Stomach (tissue), 9 donors: ENCODE results near the gene ACVRL1. TPM values are rescaled to one million over a fixed set of nuclear protein-coding genes. Genes with fewer than 3 reads are reported as not detected.

Experiments
- DNase-seq, 2 donors: peaks; one replicate each; pipeline versions ENCODE4 v3.0.0 to v3.0.0-alpha.2; 2013 to 2019
- H3K27ac ChIP-seq, 5 donors: fragments of 200-600 bp in 4 of 5; sonication (generic) in 4 of 5; one replicate each; pipeline ENCODE4 v1.5.1; 2013 to 2019; ENCODE audit warnings: mild to moderate bottlenecking in 1 of 5, moderate library complexity in 1 of 5
- H3K27me3 ChIP-seq, 3 donors: fragments of 200-600 bp; sonication (generic); one replicate each; pipeline ENCODE4 v1.5.1; 2017 to 2019; ENCODE audit warnings: mixed run types in 1 of 3
- H3K36me3 ChIP-seq, 4 donors: fragments of 200-600 bp; sonication (generic); 1 replicate in 3 of 4; 2 replicates in 1 of 4; pipeline ENCODE4 v1.5.1; 2016 to 2019
- H3K4me1 ChIP-seq, 4 donors: fragments of 200-600 bp; sonication (generic); one replicate each; pipeline ENCODE4 v1.5.1; 2016 to 2019
- H3K4me3 ChIP-seq, 4 donors: fragments of 200-600 bp; sonication (generic) in 3 of 4; one replicate each; pipeline ENCODE4 v1.5.1; 2016 to 2019; ENCODE audit warnings: mild to moderate bottlenecking in 1 of 4
- H3K9me3 ChIP-seq, 4 donors: fragments of 200-600 bp; sonication (generic); one replicate each; pipeline ENCODE4 v1.5.1; 2016 to 2019
- CTCF ChIP-seq, 7 experiments: fragments of 450-650 bp in 4 of 7; fragments of 200-600 bp in 3 of 7; sonication (generic) in 3 of 7; IDR thresholded peaks; one replicate each; pipeline ENCODE4 v1.5.1; 2016 to 2019; ENCODE audit warnings: antibody characterized with exemption in 7 of 7, control low read depth in 2 of 7, mild to moderate bottlenecking in 1 of 7
- EP300 ChIP-seq: sonication (generic); formaldehyde crosslinking; IDR thresholded peaks from one replicate; pipeline ENCODE4 v1.6.1; 2017; ENCODE audit warnings: antibody characterized with exemption
- POLR2A ChIP-seq, 4 donors: fragments of 450-650 bp; IDR thresholded peaks; one replicate each; pipeline ENCODE4 v1.6.1; 2016; ENCODE audit warnings: antibody characterized with exemption in 4 of 4, control low read depth in 2 of 4, mild to moderate bottlenecking in 1 of 4, moderate library complexity in 1 of 4
- POLR2AphosphoS5 ChIP-seq, 3 donors: sonication (generic); formaldehyde crosslinking; IDR thresholded peaks; one replicate each; pipeline ENCODE4 v1.6.1; 2016; ENCODE audit warnings: antibody characterized with exemption in 3 of 3
- WGBS, 5 donors: extraction: QIAGEN DNeasy Blood & Tissue Kit in 3 of 5; methylation state at CpG; one replicate each; pipeline versions ENCODE4 v1.1.5 to v1.1.7; 2013 to 2018; 5-methylcytosine and 5-hydroxymethylcytosine counted together
- intact Hi-C: fragments of 100-400 bp; cut with DNase I; formaldehyde crosslinking; loops from one replicate; pipeline ENCODE4 v1.15.1; 2023; ENCODE audit warnings: low total_unique reads
- polyA plus RNA-seq, 3 donors: library from polyadenylated mRNA; stranded (reverse); fragments of 200-250 nt; gene quantifications; one replicate each; pipeline ENCODE4 v1.2.3, GENCODE V29; 2013
- total RNA-seq, 5 donors: library from RNA; depleted of rRNA; stranded (reverse); fragments of >200 nt; gene quantifications; one replicate each; pipeline versions ENCODE4 v1.1.0 to v1.2.3, GENCODE V29; 2014 to 2016
- donor health status: healthy with polysubstance abuse.
- donor health status: Bipolar disorder and iron deficiency.
- donor health status: healthy.

The ACVRL1 gene
- total and polyA plus RNA-seq, 8 donors = 11.0 to 117 (median 45.4) TPM

- no peak for TF ChIP-seq POLR2A (IDR thresholded peaks at IDR 0.05)
- TF ChIP-seq EP300 = no peak
- no peak for TF ChIP-seq CTCF (IDR thresholded peaks at IDR 0.05)
- TF ChIP-seq POLR2AphosphoS5 (IDR thresholded peaks at IDR 0.05) = no peak
- no peak overlapping the region for H3K27ac ChIP-seq
- no peaks in the 10 kb centered on the region for H3K9me3 ChIP-seq
- WGBS, 5 donors = 94 to 97% (median 96%) methylated on average over 43 of the region's 43 CpGs
- peaks cover 0 to 9% (median 5%) of the 10 kb centered on the region in 4 donors for H3K4me1 ChIP-seq
- H3K27me3 ChIP-seq = peaks cover 0 to 30% (median 0%) of the 10 kb centered on the region in 3 donors
- intact Hi-C loops = no loop called here
- H3K36me3 ChIP-seq = no peaks in the 10 kb centered on the region
- H3K4me3 ChIP-seq = no peak overlapping the region
- DNase-seq = no peak
These were observed 6.9 kb upstream of the ACVRL1 start for GRCh38 chr12:51900323-51900889.

- peaks cover 0 to 30% (median 0%) of the 10 kb centered on the region in 3 donors for H3K27me3 ChIP-seq
- peaks cover 0 to 16% (median 7%) of the 10 kb centered on the region in 4 donors for H3K4me1 ChIP-seq
- no peak for TF ChIP-seq POLR2A (IDR thresholded peaks at IDR 0.05)
- WGBS, 5 donors = 68 to 77% (median 69%) methylated on average over 13 to 14 of the region's 14 CpGs
- no peak overlapping the region for H3K4me3 ChIP-seq
- H3K36me3 ChIP-seq = no peaks in the 10 kb centered on the region
- DNase-seq = no peak
- no peak overlapping the region for H3K27ac ChIP-seq
- intact Hi-C loops = no loop called here
- H3K9me3 ChIP-seq = no peaks in the 10 kb centered on the region
These were observed 6.0 kb upstream of the ACVRL1 start for GRCh38 chr12:51901121-51901817.

GRCh38 chr12:51901881-51902280 is 5.4 kb upstream of the ACVRL1 start:
- Histone ChIP-seq H3K36me3 (no peaks in the 10 kb centered on the region), H3K27ac (no peak overlapping the region), H3K4me1 (peaks cover under 1 to 21% (median 11%) of the 10 kb centered on the region in 4 donors), H3K4me3 (no peak overlapping the region), H3K27me3 (peaks cover 0 to 32% (median 6%) of the 10 kb centered on the region in 3 donors), H3K9me3 (no peaks in the 10 kb centered on the region)
- TF ChIP-seq EP300 = no peak
- TF ChIP-seq CTCF (IDR thresholded peaks at IDR 0.05) = no peak
- TF ChIP-seq POLR2AphosphoS5 (IDR thresholded peaks at IDR 0.05) = no peak
- no peak for TF ChIP-seq POLR2A (IDR thresholded peaks at IDR 0.05)
- no peak for DNase-seq
- intact Hi-C loops = no loop called here
- WGBS, 5 donors = 92 to 97% (median 96%) methylated on average over 11 of the region's 11 CpGs

- no peaks in the 10 kb centered on the region for H3K36me3 ChIP-seq
- H3K4me1 ChIP-seq = peaks cover 7 to 30% (median 21%) of the 10 kb centered on the region in 4 donors
- peak overlapping the region; percentile 81 to 91 (median 87) for H3K27ac ChIP-seq
- H3K27me3 ChIP-seq = peaks cover 0 to 49% (median 19%) of the 10 kb centered on the region in 3 donors
- H3K4me3 ChIP-seq = no peak overlapping the region
- no peaks in the 10 kb centered on the region for H3K9me3 ChIP-seq
- peak in 1 of 2 donors; percentile 78 for DNase-seq
- intact Hi-C loops = no loop called here
- peak in 2 of 3 donors; percentile 19 to 23 for TF ChIP-seq POLR2AphosphoS5 (IDR thresholded peaks at IDR 0.05)
- no peak for TF ChIP-seq POLR2A (IDR thresholded peaks at IDR 0.05)
These were observed 2.3 kb upstream of the ACVRL1 start for GRCh38 chr12:51904951-51905470.

GRCh38 chr12:51905471-51906429 is 1.6 kb upstream of the ACVRL1 start:
- intact Hi-C loops = no loop called here
- DNase-seq = peak; percentile 52 to 89
- Histone ChIP-seq H3K9me3 (no peaks in the 10 kb centered on the region), H3K27me3 (peaks cover 0 to 43% (median 19%) of the 10 kb centered on the region in 3 donors), H3K36me3 (no peaks in the 10 kb centered on the region), H3K4me1 (peaks cover 14 to 35% (median 23%) of the 10 kb centered on the region in 4 donors), H3K4me3 (peak overlapping the region in 1 of 4 donors; percentile 57), H3K27ac (peak overlapping the region; percentile 81 to 91 (median 87))
- 49 to 60% (median 51%) methylated on average over 17 to 18 of the region's 18 CpGs for WGBS, 5 donors
- TF ChIP-seq POLR2AphosphoS5 (IDR thresholded peaks at IDR 0.05) (peak; percentile 46 to 57 (median 52)), POLR2A (IDR thresholded peaks at IDR 0.05) (no peak)
